HFF-Myc (cell line): Measurements from ENCODE around the gene SLC24A5.

Source experiments
- DNase-seq: peaks from one replicate; pipeline ENCODE4 v3.0.0-alpha.2; 2011; ENCODE audit warnings: low read depth; ENCODE audit errors: extremely low read depth
- H3K4me3 ChIP-seq: replicated peaks from 2 replicates; pipeline ENCODE4 v1.5.1; 2011; ENCODE audit warnings: low read depth, mild to moderate bottlenecking, control low read depth, low read length
- CTCF ChIP-seq: IDR thresholded peaks from 2 replicates; pipeline ENCODE4 v1.5.1; 2012; ENCODE audit warnings: mild to moderate bottlenecking, low read depth, low read length, control low read depth; ENCODE audit errors: missing control alignments

SLC24A5 gene

GRCh38 chr15:48190932-48191573 is 70.3 kb downstream of the SLC24A5 start:
- DNase-seq, result peak; percentile 20
- TF ChIP-seq CTCF, result no peak
- no peak overlapping the region for H3K4me3 ChIP-seq

GRCh38 chr15:48191574-48192225 is 70.9 kb downstream of the SLC24A5 start, which contains the start of gene CTXN2:
TSS of gene CTXN2 (plus strand) at chr15:48191665. CDS start at chr15:48201301, 9,636 bp downstream.
- no peak for TF ChIP-seq CTCF
- DNase-seq, result no peak
- no peak within 1 kb of the TSS for H3K4me3 ChIP-seq
